GM12878 (cell line): Measurements from ENCODE around the gene RPS19BP1. TPM values are rescaled to one million over a fixed set of nuclear protein-coding genes. Genes with fewer than 3 reads are reported as not detected.

ENCODE experiments used
- ATAC-seq: fragments of 200-7000 bp; cut with Tn5 transposase; 3 replicates; pipeline ENCODE4 v1.9.1; 2020; ENCODE audit warnings: mild to moderate bottlenecking, moderate library complexity
- BruUV-seq: library from RNA; stranded (reverse); fragments of 400-500 nt; replicated peaks from 2 replicates; lab custom pipeline; 2021; lab: Mats Ljungman, UMichigan
- CTCF ChIA-PET: fragments of 300-600 bp; sonication (Branson Sonifier 250); formaldehyde crosslinking; extraction: SDS; loops from one replicate; lab custom pipeline; 2021; ENCODE audit warnings: inconsistent platforms; lab: Yijun Ruan, JAX
- POLR2A ChIA-PET: fragments of 350-600 bp; formaldehyde crosslinking; extraction: SDS; loops from one replicate; lab custom pipeline; 2021; ENCODE audit warnings: inconsistent platforms; lab: Charles Lee
- RAD21 ChIA-PET: fragments of 300-600 bp; sonication (Branson Sonifier 250); formaldehyde crosslinking; loops from one replicate; lab custom pipeline; 2023; ENCODE audit warnings: antibody characterized with exemption; ENCODE audit not compliant: unreplicated experiment; lab: Charles Lee
- SMC1A ChIA-PET: fragments of 300-600 bp; sonication (Branson Sonifier 250); formaldehyde crosslinking; loops from one replicate; lab custom pipeline; 2023; ENCODE audit not compliant: unreplicated experiment, uncharacterized antibody; lab: Charles Lee
- DNase-seq: peaks from one replicate; pipeline ENCODE4 v3.0.0-alpha.2; 2011; ENCODE audit warnings: low read depth, low spot score
- FAIRE-seq: peaks from 3 replicates; lab custom pipeline; 2011; peaks lifted over from hg19 to GRCh38; lab: Jason Lieb, UNC
- H2AFZ ChIP-seq: 2 replicates; pipeline ENCODE4 v1.6.0; 2011; ENCODE audit warnings: low read depth, low read length, control low read depth; ENCODE audit not compliant: control insufficient read depth
- H3K27ac ChIP-seq: 2 replicates; pipeline ENCODE4 v1.5.1; 2011; ENCODE audit warnings: control low read depth; ENCODE audit not compliant: control insufficient read depth, insufficient read depth
- H3K27me3 ChIP-seq, 2 experiments: replicated peaks in 1 of 2; 2 replicates each; pipeline versions ENCODE4 v1.6.0 to v1.6.1; 2011; ENCODE audit warnings: low read length in 1 of 2; ENCODE audit not compliant: control insufficient read depth in 2 of 2, insufficient read depth in 2 of 2
- H3K36me3 ChIP-seq, 2 experiments: 2 replicates each; pipeline ENCODE4 v1.5.1; 2011; ENCODE audit warnings: low read length in 1 of 2; ENCODE audit not compliant: control insufficient read depth in 2 of 2, insufficient read depth in 2 of 2
- H3K4me1 ChIP-seq: 2 replicates; pipeline ENCODE4 v1.6.1; 2011; ENCODE audit warnings: mild to moderate bottlenecking, low read length, moderate library complexity, mixed read lengths; ENCODE audit not compliant: control insufficient read depth, insufficient read depth
- H3K4me2 ChIP-seq: 2 replicates; pipeline ENCODE4 v1.6.0; 2011; ENCODE audit warnings: control low read depth; ENCODE audit not compliant: control insufficient read depth, insufficient read depth
- H3K4me3 ChIP-seq: fragments of 200-600 bp; sonication (generic); 2 replicates; pipeline ENCODE4 v1.5.1; 2016
- H3K79me2 ChIP-seq: 2 replicates; pipeline ENCODE4 v1.6.0; 2011; ENCODE audit warnings: low read length; ENCODE audit not compliant: control insufficient read depth, insufficient read depth
- H3K9ac ChIP-seq: 2 replicates; pipeline ENCODE4 v1.8.0; 2011; ENCODE audit warnings: low read length, control low read depth, mixed read lengths; ENCODE audit not compliant: control insufficient read depth, insufficient read depth
- H3K9me3 ChIP-seq: replicated peaks from 3 replicates; pipeline ENCODE4 v1.5.1; 2011; ENCODE audit warnings: mild to moderate bottlenecking, low read length; ENCODE audit not compliant: control insufficient read depth, insufficient read depth
- H4K20me1 ChIP-seq: 2 replicates; pipeline ENCODE4 v1.6.0; 2011; ENCODE audit not compliant: control insufficient read depth, insufficient read depth
- BMI1 ChIP-seq: fragments of 450-650 bp; IDR thresholded peaks from 2 replicates; pipeline ENCODE4 v1.6.1; 2016; ENCODE audit warnings: mild to moderate bottlenecking, moderate library complexity, borderline replicate concordance
- E2F8 ChIP-seq: fragments of 450-650 bp; IDR thresholded peaks from 2 replicates; pipeline ENCODE4 v1.6.1; 2018; ENCODE audit warnings: mild to moderate bottlenecking, low read depth, moderate library complexity; ENCODE audit not compliant: partially characterized antibody
- IRF4 ChIP-seq: IDR thresholded peaks from 2 replicates; pipeline ENCODE4 v1.6.1; 2011; ENCODE audit warnings: low read depth, low read length
- JUNB ChIP-seq: IDR thresholded peaks from 2 replicates; pipeline ENCODE4 v1.6.1; 2016; ENCODE audit warnings: antibody characterized with exemption, mild to moderate bottlenecking
- NFXL1 ChIP-seq: fragments of 450-650 bp; IDR thresholded peaks from 2 replicates; pipeline ENCODE4 v1.6.1; 2017; ENCODE audit warnings: antibody characterized with exemption, mild to moderate bottlenecking, borderline replicate concordance
- RFX5 ChIP-seq: IDR thresholded peaks from 2 replicates; pipeline ENCODE4 v1.6.1; 2011; ENCODE audit warnings: low read depth, low read length, improper control_type of control experiment
- SP1 ChIP-seq: IDR thresholded peaks from one replicate; pipeline ENCODE4 v1.6.1; 2011; ENCODE audit warnings: low read depth, low read length
- ZBTB11 ChIP-seq: fragments of 450-650 bp; formaldehyde crosslinking; IDR thresholded peaks from 2 replicates; pipeline ENCODE4 v1.5.0; 2022; ENCODE audit warnings: mild to moderate bottlenecking, missing genetic modification characterization
- ZBTB4 ChIP-seq: fragments of 450-650 bp; formaldehyde crosslinking; IDR thresholded peaks from 2 replicates; pipeline ENCODE4 v1.4.0; 2022; ENCODE audit warnings: mild to moderate bottlenecking, moderate library complexity
- ZNF24 ChIP-seq: fragments of 450-650 bp; IDR thresholded peaks from 2 replicates; pipeline ENCODE4 v1.6.1; 2017; ENCODE audit warnings: antibody characterized with exemption, mild to moderate bottlenecking
- WGBS: methylation state at CpG from one replicate; pipeline ENCODE4 v1.1.6; 2016; ENCODE audit warnings: low lambda C conversion rate; ENCODE audit not compliant: insufficient replicate concordance, insufficient coverage; ENCODE audit errors: missing lambda C conversion rate; 5-methylcytosine and 5-hydroxymethylcytosine counted together
- in situ Hi-C: fragments of 300-500 bp; cut with MboI; formaldehyde crosslinking; loops from 9 replicates; pipeline ENCODE4 v1.14.3; 2018; ENCODE audit warnings: mixed read lengths
- intact Hi-C: fragments of 100-400 bp; cut with micrococcal nuclease; formaldehyde crosslinking; loops from one replicate; pipeline ENCODE4 v1.14.2; 2022; ENCODE audit not compliant: unreplicated experiment
- polyA plus RNA-seq, 11 experiments: library from polyadenylated mRNA; depleted of rRNA in 4 of 11; unstranded in 6 of 11; stranded (reverse) in 5 of 11; fragments of >200 nt; fragmentation: Nextera tagmentation in 4 of 11; fragmentation: Illumina TruSeq in 1 of 11; extraction: Ambion mirVana in 4 of 11; extraction: Trizol in 1 of 11; gene quantifications; 1 replicate in 1 of 11; 2 replicates in 10 of 11; pipeline versions ENCODE4 v1.2.1 to v1.2.3, GENCODE V29; 2011 to 2016; ENCODE audit warnings: inconsistent platforms in 2 of 11, missing spikeins in 2 of 11, low read depth in 1 of 11
- total RNA-seq, 4 experiments: library from RNA; depleted of rRNA in 3 of 4; stranded (reverse); fragments of >200 nt in 3 of 4; fragmentation: Illumina TruSeq in 1 of 4; extraction: Trizol in 1 of 4; gene quantifications; 2 replicates each; pipeline versions ENCODE4 v1.2.1 to v1.2.3, GENCODE V29; 2013 to 2021

The RPS19BP1 gene
- total and polyA plus RNA-seq, 10 of the 15 experiments (the other 5 are each of a cell fraction or from before 2014, with no cell fraction given): 2.7 to 206 (median 78.6) TPM

- Histone ChIP-seq H3K4me1 (peaks cover 2% of the 10 kb centered on the region), H3K9ac (no peak overlapping the region), H3K27ac (no peak overlapping the region), H4K20me1 (no peaks in the 10 kb centered on the region), H3K79me2 (peaks cover 16% of the 10 kb centered on the region), H3K36me3 (no peaks in the 10 kb centered on the region), H3K4me2 (no peak overlapping the region), H3K9me3 (no peaks in the 10 kb centered on the region), H3K27me3 (no peaks in the 10 kb centered on the region), H3K4me3 (no peak overlapping the region), H2AFZ (no peak overlapping the region)
- no TSS peak for BruUV-seq
- ChIA-PET RAD21 (interaction anchor here (5.5 kb wide), 1 partner anchor 488 kb away, joined by 48 read pairs; no protein-coding TSS in a partner anchor), CTCF (interaction anchor here (1.1 to 17.8 kb wide), 9 partner anchors 39 to 913 kb away, joined by 3 to 372 read pairs (median 8); partner anchors contain the start of gene MIEF1), SMC1A (interaction anchor here (1.1 to 6.2 kb wide), 3 partner anchors 488 to 812 kb away, joined by 3 to 31 read pairs (median 3); no protein-coding TSS in a partner anchor), POLR2A (interaction anchor here (0.5 kb wide), 1 partner anchor 143 kb away, joined by 9 read pairs; no protein-coding TSS in a partner anchor)
- intact Hi-C loops: loop anchor here (5.0 kb wide), 1 partner anchor 486 kb away; no protein-coding TSS in a partner anchor
- in situ Hi-C loops: loop anchor here (5.0 kb wide), 1 partner anchor 811 kb away; the partner anchor contains the start of gene ADSL
- DNase-seq (no peak), ATAC-seq (no peak), FAIRE-seq (no peak)
- WGBS: 32% methylated on average over 15 of the region's 15 CpGs
- TF ChIP-seq IRF4: no peak
- no peak for TF ChIP-seq JUNB
- TF ChIP-seq BMI1: no peak
- TF ChIP-seq SP1: no peak
- TF ChIP-seq NFXL1: no peak
- no peak for TF ChIP-seq ZBTB4 (CRISPR knock-in tag)
- TF ChIP-seq E2F8: no peak
- no peak for TF ChIP-seq ZNF24
- TF ChIP-seq ZBTB11: no peak
- TF ChIP-seq RFX5: no peak
Measured at GRCh38 chr22:39535831-39536449, 3.4 kb upstream of the RPS19BP1 start.
